Thymus (tissue), 11 donors: ENCODE data around the gene ZNF70. TPM values are rescaled to one million over a fixed set of nuclear protein-coding genes. Genes with fewer than 3 reads are reported as not detected.
"Not testable (repeated sequence)": the region's sequence is repeated elsewhere in the genome, so short reads cannot be mapped to it uniquely, and the experiment has no call there.

Experiments used
- DNase-seq, 9 donors: peaks; one replicate each; pipeline ENCODE4 v3.0.0-alpha.2; 2013; ENCODE audit warnings: low spot score in 9 of 9, low read depth in 6 of 9, missing footprints in 1 of 9
- H3K27ac ChIP-seq, 2 donors: one replicate each; pipeline ENCODE4 v1.5.1; 2013; ENCODE audit warnings: control low read depth in 1 of 2, low read depth in 1 of 2, low read length in 1 of 2, mild to moderate bottlenecking in 1 of 2, moderate library complexity in 1 of 2
- H3K27me3 ChIP-seq, 2 donors: one replicate each; pipeline ENCODE4 v1.5.1; 2013; ENCODE audit warnings: low read length in 1 of 2; ENCODE audit not compliant: control insufficient read depth in 2 of 2, insufficient read depth in 1 of 2
- H3K36me3 ChIP-seq, 2 donors: one replicate each; pipeline ENCODE4 v1.5.1; 2013; ENCODE audit warnings: low read length in 1 of 2, mild to moderate bottlenecking in 1 of 2, moderate library complexity in 1 of 2; ENCODE audit not compliant: control insufficient read depth in 2 of 2, insufficient read depth in 2 of 2
- H3K4me1 ChIP-seq, 2 donors: one replicate each; pipeline ENCODE4 v1.5.1; 2013; ENCODE audit warnings: low read length in 2 of 2; ENCODE audit not compliant: control insufficient read depth in 2 of 2, insufficient read depth in 2 of 2
- H3K4me3 ChIP-seq, 2 donors: one replicate each; pipeline ENCODE4 v1.5.1; 2013; ENCODE audit warnings: low read length in 2 of 2, control low read depth in 1 of 2, mild to moderate bottlenecking in 1 of 2
- H3K9me3 ChIP-seq, 2 donors: one replicate each; pipeline ENCODE4 v1.5.1; 2013; ENCODE audit warnings: low read length in 1 of 2, mild to moderate bottlenecking in 1 of 2; ENCODE audit not compliant: control insufficient read depth in 2 of 2, insufficient read depth in 1 of 2
- WGBS: extraction: QIAGEN DNeasy Blood & Tissue Kit; methylation state at CpG from one replicate; pipeline ENCODE4 v1.1.7; 2013; 5-methylcytosine and 5-hydroxymethylcytosine counted together
- polyA plus RNA-seq: library from polyadenylated mRNA; stranded (reverse); fragments of 200-250 nt; gene quantifications from one replicate; pipeline ENCODE4 v1.2.3, GENCODE V29; 2013
- total RNA-seq: library from RNA; stranded (reverse); fragments of 120-200 nt; gene quantifications from one replicate; pipeline ENCODE4 v1.2.4, GENCODE V29; 2013
- donor health status: healthy.

ZNF70 gene
- total and polyA plus RNA-seq, 2 donors: 1.4 to 1.7 TPM

- 94% methylated on average over 6 of the region's 6 CpGs for WGBS
- Histone ChIP-seq H3K27me3 (no peaks in the 10 kb centered on the region), H3K36me3 (peaks cover 20 to 22% of the 10 kb centered on the region in 2 donors), H3K27ac (no peak overlapping the region), H3K4me1 (peaks cover 5 to 10% of the 10 kb centered on the region in 2 donors), H3K9me3 (no peaks in the 10 kb centered on the region), H3K4me3 (no peak overlapping the region)
- DNase-seq: no peak
These were observed 5.1 kb downstream of the ZNF70 start for GRCh38 chr22:23745791-23746190.

DNA sequence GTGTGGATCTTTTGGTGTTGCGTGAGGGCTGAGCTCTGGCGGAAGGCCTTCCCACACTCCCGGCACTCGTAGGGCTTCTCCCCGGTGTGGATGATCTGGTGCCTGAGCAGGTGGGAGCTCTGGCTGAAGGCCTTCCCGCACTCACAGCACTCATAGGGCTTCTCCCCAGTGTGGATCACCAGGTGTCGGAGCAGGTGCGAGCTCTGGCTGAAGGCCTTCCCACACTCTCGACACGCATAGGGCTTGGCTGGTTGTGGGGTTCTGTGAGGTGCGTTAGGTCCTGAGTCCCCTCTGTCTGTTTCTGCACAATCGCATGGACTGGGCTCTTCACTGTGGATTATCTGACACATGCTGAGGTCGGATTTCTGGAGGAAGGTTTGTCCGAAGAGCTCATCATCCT is 6.4 kb downstream of the ZNF70 start:
- no peaks in the 10 kb centered on the region for H3K9me3 ChIP-seq
- 97% methylated on average over 14 of the region's 14 CpGs for WGBS
- peaks cover 20 to 22% of the 10 kb centered on the region in 2 donors for H3K36me3 ChIP-seq
- no peak overlapping the region for H3K4me3 ChIP-seq
- no peak for DNase-seq
- no peak overlapping the region for H3K27ac ChIP-seq
- no peaks in the 10 kb centered on the region for H3K27me3 ChIP-seq
- no peaks in the 10 kb centered on the region for H3K4me1 ChIP-seq

GRCh38 chr22:23744001-23744400 is 6.9 kb downstream of the ZNF70 start:
- no peaks in the 10 kb centered on the region for H3K9me3 ChIP-seq
- H3K36me3 ChIP-seq: peaks cover 20 to 22% of the 10 kb centered on the region in 2 donors
- 97% methylated on average over 13 of the region's 13 CpGs for WGBS
- DNase-seq: no peak
- H3K27me3 ChIP-seq: no peaks in the 10 kb centered on the region
- no peak overlapping the region for H3K4me3 ChIP-seq
- H3K27ac ChIP-seq: no peak overlapping the region
- H3K4me1 ChIP-seq: no peaks in the 10 kb centered on the region

- Histone ChIP-seq H3K36me3 (peaks cover 20 to 22% of the 10 kb centered on the region in 2 donors), H3K4me1 (no peaks in the 10 kb centered on the region), H3K27ac (peak overlapping the region in 1 of 2 donors; percentile 11), H3K4me3 (no peak overlapping the region), H3K27me3 (no peaks in the 10 kb centered on the region), H3K9me3 (no peaks in the 10 kb centered on the region)
- 74% methylated on average over 2 of the region's 2 CpGs for WGBS
- no peak for DNase-seq
These were observed 7.6 kb downstream of the ZNF70 start for GRCh38 chr22:23743303-23743705.

GRCh38 chr22:23742505-23743264 is 8.2 kb downstream of the ZNF70 start:
- Histone ChIP-seq H3K27me3 (no peaks in the 10 kb centered on the region), H3K4me3 (no peak overlapping the region), H3K27ac (peak overlapping the region; percentile 11 to 26), H3K4me1 (no peaks in the 10 kb centered on the region), H3K36me3 (peaks cover 20 to 22% of the 10 kb centered on the region in 2 donors), H3K9me3 (no peaks in the 10 kb centered on the region)
- DNase-seq: no peak
- 88% methylated on average over 7 of the region's 7 CpGs for WGBS

DNA sequence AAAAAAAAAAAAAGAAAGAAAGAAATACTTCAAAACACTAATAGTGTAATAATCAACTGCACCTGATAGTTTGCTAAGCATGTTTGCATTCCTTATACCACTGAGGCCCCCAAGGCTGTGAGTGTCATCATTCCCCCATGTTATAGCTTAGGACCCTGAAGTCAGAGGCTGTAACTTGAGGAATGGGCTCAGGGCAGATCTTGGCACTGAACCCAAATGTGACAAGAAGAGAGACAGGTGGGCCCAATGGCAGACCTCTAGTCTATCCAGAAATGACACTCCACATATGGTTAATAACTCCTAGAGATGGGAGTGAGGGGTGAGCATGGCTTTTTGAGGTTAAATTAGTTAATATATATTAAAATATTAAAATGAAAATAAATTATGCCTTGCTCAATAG is 13.2 kb downstream of the ZNF70 start:
- Histone ChIP-seq H3K27ac (no peak overlapping the region), H3K9me3 (no peaks in the 10 kb centered on the region), H3K27me3 (no peaks in the 10 kb centered on the region), H3K4me1 (peaks cover 0 to 6% of the 10 kb centered on the region in 2 donors), H3K36me3 (peaks cover 1 to 4% of the 10 kb centered on the region in 2 donors), H3K4me3 (no peak overlapping the region)
- no peak for DNase-seq

GRCh38 chr22:23728108-23728507 is 22.8 kb downstream of the ZNF70 start:
- WGBS: 95% methylated on average over 4 of the region's 4 CpGs
- H3K36me3 ChIP-seq, H3K27ac ChIP-seq, H3K4me3 ChIP-seq, DNase-seq, H3K27me3 ChIP-seq, H3K4me1 ChIP-seq, H3K9me3 ChIP-seq: not testable (repeated sequence)

DNA sequence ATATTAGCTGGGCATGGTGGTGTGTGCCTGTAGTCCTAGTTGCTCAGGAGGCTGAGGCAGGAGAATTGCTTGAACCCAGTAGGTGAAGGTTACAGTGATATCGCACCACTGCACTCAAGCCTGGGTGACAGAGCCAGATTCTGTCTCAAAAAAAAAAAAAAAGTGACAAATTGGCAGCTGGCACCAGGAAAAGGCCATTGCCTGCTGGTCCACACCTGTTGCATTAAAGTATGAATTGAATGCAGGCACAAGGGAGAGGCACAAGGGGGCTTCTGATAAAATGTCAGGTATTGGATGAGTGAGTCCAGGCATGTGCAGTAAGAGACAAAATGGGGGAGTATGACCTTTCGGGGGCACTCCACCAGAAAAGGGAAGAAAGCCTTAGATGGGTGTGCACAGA is 28.2 kb downstream of the ZNF70 start:
- no peak for DNase-seq
- Histone ChIP-seq H3K27ac (no peak overlapping the region), H3K9me3 (no peaks in the 10 kb centered on the region), H3K4me3 (no peak overlapping the region), H3K27me3 (no peaks in the 10 kb centered on the region), H3K36me3 (no peaks in the 10 kb centered on the region), H3K4me1 (no peaks in the 10 kb centered on the region)
- WGBS: 96% methylated on average over 2 of the region's 2 CpGs

- H3K4me3 ChIP-seq: no peak overlapping the region
- no peaks in the 10 kb centered on the region for H3K9me3 ChIP-seq
- H3K27me3 ChIP-seq: no peaks in the 10 kb centered on the region
- WGBS: 96% methylated on average over 4 of the region's 4 CpGs
- no peak overlapping the region for H3K27ac ChIP-seq
- no peaks in the 10 kb centered on the region for H3K36me3 ChIP-seq
- H3K4me1 ChIP-seq: peaks cover 0 to 5% of the 10 kb centered on the region in 2 donors
- no peak for DNase-seq
These were observed 28.8 kb downstream of the ZNF70 start for GRCh38 chr22:23722160-23722559.
